Stimulated activated CD8-positive, alpha-beta memory T cell treated with anti-CD3 and anti-CD28 coated beads, Interleukin-12 subunit alpha, Interleukin-12 subunit beta, amount 100 ng/mL, for 4 hours (primary cell): ENCODE measurements around the gene PRR27.
"Not testable (repeated sequence)": the region's sequence is repeated elsewhere in the genome, so short reads cannot be mapped to it uniquely, and the experiment has no call there.

Experiments
- DNase-seq: peaks from one replicate; pipeline ENCODE4 v3.0.0-alpha.2; 2020; ENCODE audit warnings: low read depth

Gene PRR27

GRCh38 chr4:70197842-70198241 is 43.8 kb downstream of the PRR27 start:
- no peak for DNase-seq

GRCh38 chr4:70203601-70204000 is 49.6 kb downstream of the PRR27 start:
- DNase-seq = no peak

- not testable (repeated sequence) for DNase-seq
Observed at GRCh38 chr4:70212752-70213151, 58.7 kb downstream of the PRR27 start.
